A673 (cell line): ENCODE results near the gene TRIM25. TPM values are rescaled to one million over a fixed set of nuclear protein-coding genes. Genes with fewer than 3 reads are reported as not detected.

ENCODE experiments used
- BruUV-seq: library from RNA; stranded (reverse); fragments of 400-500 nt; replicated peaks from 2 replicates; lab custom pipeline; 2021; lab: Mats Ljungman, UMichigan
- CTCF ChIA-PET: fragments of 300-600 bp; sonication (Branson Sonifier 250); formaldehyde crosslinking; loops from one replicate; lab custom pipeline; 2022; ENCODE audit warnings: antibody characterized with exemption; lab: Charles Lee
- POLR2A ChIA-PET: fragments of 300-600 bp; sonication (Branson Sonifier 250); formaldehyde crosslinking; loops from one replicate; lab custom pipeline; 2022; ENCODE audit warnings: antibody characterized with exemption; ENCODE audit not compliant: low non-redundant PET; lab: Charles Lee
- DNase-seq: peaks from one replicate; pipeline ENCODE4 v3.0.0-alpha.2; 2015; ENCODE audit warnings: low spot score
- H3K27ac ChIP-seq: fragments of 200-600 bp; sonication (generic); 2 replicates; pipeline ENCODE4 v1.5.1; 2016; ENCODE audit warnings: mixed run types, low read depth, mild to moderate bottlenecking, mixed read lengths, antibody characterized with exemption, low read length; ENCODE audit not compliant: poor library complexity, severe bottlenecking
- H3K27me3 ChIP-seq: fragments of 200-600 bp; sonication (generic); replicated peaks from 2 replicates; pipeline ENCODE4 v1.6.1; 2017; ENCODE audit warnings: mixed run types, low read depth, mild to moderate bottlenecking, mixed read lengths, antibody characterized with exemption, low read length; ENCODE audit not compliant: insufficient read depth, poor library complexity
- H3K36me3 ChIP-seq: fragments of 200-600 bp; sonication (generic); 2 replicates; pipeline ENCODE4 v1.6.1; 2016; ENCODE audit warnings: mixed run types, mild to moderate bottlenecking, mixed read lengths, antibody characterized with exemption, low read length; ENCODE audit not compliant: insufficient read depth, poor library complexity, severe bottlenecking
- H3K4me1 ChIP-seq: fragments of 200-600 bp; sonication (generic); 2 replicates; pipeline ENCODE4 v1.6.1; 2017; ENCODE audit warnings: mixed run types, mild to moderate bottlenecking, mixed read lengths, antibody characterized with exemption, low read length; ENCODE audit not compliant: insufficient read depth, poor library complexity, severe bottlenecking
- H3K4me3 ChIP-seq: fragments of 200-600 bp; sonication (generic); 2 replicates; pipeline ENCODE4 v1.5.1; 2016; ENCODE audit warnings: low read depth, mixed run types, mild to moderate bottlenecking, mixed read lengths, low read length; ENCODE audit not compliant: poor library complexity, severe bottlenecking
- H3K9me3 ChIP-seq: fragments of 200-600 bp; sonication (generic); 2 replicates; pipeline ENCODE4 v1.6.1; 2016; ENCODE audit warnings: mixed run types, low read depth, mild to moderate bottlenecking, mixed read lengths, antibody characterized with exemption, low read length; ENCODE audit not compliant: poor library complexity, severe bottlenecking
- CTCF ChIP-seq: fragments of 300-800, 200-600 bp; sonication (generic); conservative IDR thresholded peaks from 2 replicates; pipeline ENCODE4 v1.5.1; 2017; ENCODE audit warnings: low read depth, mild to moderate bottlenecking, antibody characterized with exemption, low read length, moderate library complexity, mixed read lengths
- EZH2 ChIP-seq: fragments of 200-600 bp; sonication (generic); IDR thresholded peaks from 2 replicates; pipeline ENCODE4 v1.6.1; 2017; ENCODE audit warnings: borderline replicate concordance, low read depth, mild to moderate bottlenecking, mixed read lengths, antibody characterized with exemption, low read length; ENCODE audit not compliant: poor library complexity, severe bottlenecking
- intact Hi-C: fragments of 100-400 bp; cut with micrococcal nuclease; formaldehyde crosslinking; loops from one replicate; pipeline ENCODE4 v1.10.0; 2022; ENCODE audit not compliant: unreplicated experiment
- total RNA-seq: library from RNA; stranded (reverse); gene quantifications from 2 replicates; pipeline ENCODE4 v1.2.3, GENCODE V29; 2021

Gene TRIM25
- total RNA-seq, 1 experiment from 2014 or later, result 58.0 TPM

GRCh38 chr17:56896217-56896967 lies 17.5 kb downstream of the TRIM25 start:
- TF ChIP-seq EZH2 (no peak), CTCF (no peak)
- CTCF ChIA-PET, result interaction anchor here (0.7 kb wide), 1 partner anchor 1410 kb away, joined by 3 read pairs; no protein-coding TSS in a partner anchor
- Histone ChIP-seq H3K27ac (no peak overlapping the region), H3K4me3 (no peak overlapping the region), H3K27me3 (no peaks in the 10 kb centered on the region), H3K4me1 (no peaks in the 10 kb centered on the region), H3K36me3 (peaks cover 34% of the 10 kb centered on the region), H3K9me3 (no peaks in the 10 kb centered on the region)
- no peak for DNase-seq
- intact Hi-C loops, result no loop called here
- POLR2A ChIA-PET, result no interaction called here
- no TSS peak for BruUV-seq

- H3K27ac ChIP-seq, result no peak overlapping the region
- peaks cover 29% of the 10 kb centered on the region for H3K36me3 ChIP-seq
- TF ChIP-seq EZH2 (no peak), CTCF (no peak)
- ChIA-PET CTCF (no interaction called here), POLR2A (no interaction called here)
- H3K4me3 ChIP-seq, result no peak overlapping the region
- intact Hi-C loops, result no loop called here
- no TSS peak for BruUV-seq
- no peaks in the 10 kb centered on the region for H3K9me3 ChIP-seq
- H3K4me1 ChIP-seq, result no peaks in the 10 kb centered on the region
- H3K27me3 ChIP-seq, result no peaks in the 10 kb centered on the region
- DNase-seq, result no peak
These were observed 18.9 kb downstream of the TRIM25 start for GRCh38 chr17:56894859-56895455.

- H3K9me3 ChIP-seq, result peaks cover under 1% of the 10 kb centered on the region
- H3K4me1 ChIP-seq, result no peaks in the 10 kb centered on the region
- intact Hi-C loops, result no loop called here
- no peak for DNase-seq
- H3K27me3 ChIP-seq, result no peaks in the 10 kb centered on the region
- H3K27ac ChIP-seq, result no peak overlapping the region
- TF ChIP-seq CTCF, result no peak
- no peak for TF ChIP-seq EZH2
- CTCF ChIA-PET, result no interaction called here
- POLR2A ChIA-PET, result no interaction called here
- H3K36me3 ChIP-seq, result peaks cover 25% of the 10 kb centered on the region
- no peak overlapping the region for H3K4me3 ChIP-seq
- BruUV-seq, result no TSS peak
These were observed 20.3 kb downstream of the TRIM25 start for GRCh38 chr17:56893503-56893902.
